ENCODE measurements around the gene POU3F2.

POU3F2 gene

GRCh38 chr6:98834060-98835031 lies at the start of gene POU3F2:
POU3F2 (plus strand) TSS chr6:98834574; CDS start chr6:98834874, 300 bp downstream.
- TF ChIP-seq CTCF (IDR thresholded peaks at IDR 0.05; ENCODE audit: insufficient read depth, low read length, missing control alignments) = no peak
- H3K4me3 ChIP-seq (ENCODE audit: low read depth, low read length) = peak within 1 kb of the TSS; percentile 59
- peak; percentile 7 for DNase-seq (ENCODE audit: low read depth, low spot score)
- ChIA-PET POLR2A (interaction anchor here (0.6 kb wide), 1 partner anchor 26 kb away, joined by 8 read pairs; no protein-coding TSS in a partner anchor), CTCF (interaction anchor here (2.8 kb wide), 1 partner anchor 11 kb away, joined by 13 read pairs; no protein-coding TSS in a partner anchor)

- CTCF ChIA-PET = no interaction called here
- no peak for TF ChIP-seq CTCF (IDR thresholded peaks at IDR 0.05; ENCODE audit: insufficient read depth, low read length, missing control alignments)
- DNase-seq (ENCODE audit: low read depth, low spot score) = no peak
- H3K4me3 ChIP-seq (ENCODE audit: low read depth, low read length) = no peak overlapping the region
- POLR2A ChIA-PET = no interaction called here
These were observed 46.9 kb upstream of the POU3F2 start for GRCh38 chr6:98787435-98787834.

- DNase-seq (ENCODE audit: low read depth, low spot score) = no peak
- H3K4me3 ChIP-seq (ENCODE audit: low read depth, low read length) = no peak overlapping the region
- ChIA-PET CTCF (no interaction called here), POLR2A (no interaction called here)
- TF ChIP-seq CTCF (IDR thresholded peaks at IDR 0.05; ENCODE audit: insufficient read depth, low read length, missing control alignments) = no peak
These were observed 46.4 kb upstream of the POU3F2 start for GRCh38 chr6:98787961-98788360.

GRCh38 chr6:98794307-98794842 lies 40.0 kb upstream of the POU3F2 start:
- CTCF ChIA-PET = no interaction called here
- TF ChIP-seq CTCF (IDR thresholded peaks at IDR 0.05; ENCODE audit: insufficient read depth, low read length, missing control alignments) = no peak

GRCh38 chr6:98797217-98797994 lies 37.0 kb upstream of the POU3F2 start:
- H3K4me3 ChIP-seq (ENCODE audit: low read depth, low read length) = no peak overlapping the region
- ChIA-PET POLR2A (no interaction called here), CTCF (no interaction called here)
- DNase-seq (ENCODE audit: low read depth, low spot score) = no peak
- TF ChIP-seq CTCF (IDR thresholded peaks at IDR 0.05; ENCODE audit: insufficient read depth, low read length, missing control alignments) = no peak

More at GRCh38 chr6:98794307-98794842, 40.0 kb upstream of the POU3F2 start:
- no peak for DNase-seq (ENCODE audit: low read depth, low spot score)
- H3K4me3 ChIP-seq (ENCODE audit: low read depth, low read length) = no peak overlapping the region
- POLR2A ChIA-PET = no interaction called here
